RPMI8226 (cell line): Measurements from ENCODE around the gene PES1.
A peak's percentile ranks its signal among the peaks of the same experiment; 100 is the strongest.
"Not testable (repeated sequence)": the region's sequence is repeated elsewhere in the genome, so short reads cannot be mapped to it uniquely, and the experiment has no call there.

ENCODE experiments used
- DNase-seq: peaks from one replicate; pipeline ENCODE4 v3.0.0-alpha.2; 2015

PES1 gene

DNA sequence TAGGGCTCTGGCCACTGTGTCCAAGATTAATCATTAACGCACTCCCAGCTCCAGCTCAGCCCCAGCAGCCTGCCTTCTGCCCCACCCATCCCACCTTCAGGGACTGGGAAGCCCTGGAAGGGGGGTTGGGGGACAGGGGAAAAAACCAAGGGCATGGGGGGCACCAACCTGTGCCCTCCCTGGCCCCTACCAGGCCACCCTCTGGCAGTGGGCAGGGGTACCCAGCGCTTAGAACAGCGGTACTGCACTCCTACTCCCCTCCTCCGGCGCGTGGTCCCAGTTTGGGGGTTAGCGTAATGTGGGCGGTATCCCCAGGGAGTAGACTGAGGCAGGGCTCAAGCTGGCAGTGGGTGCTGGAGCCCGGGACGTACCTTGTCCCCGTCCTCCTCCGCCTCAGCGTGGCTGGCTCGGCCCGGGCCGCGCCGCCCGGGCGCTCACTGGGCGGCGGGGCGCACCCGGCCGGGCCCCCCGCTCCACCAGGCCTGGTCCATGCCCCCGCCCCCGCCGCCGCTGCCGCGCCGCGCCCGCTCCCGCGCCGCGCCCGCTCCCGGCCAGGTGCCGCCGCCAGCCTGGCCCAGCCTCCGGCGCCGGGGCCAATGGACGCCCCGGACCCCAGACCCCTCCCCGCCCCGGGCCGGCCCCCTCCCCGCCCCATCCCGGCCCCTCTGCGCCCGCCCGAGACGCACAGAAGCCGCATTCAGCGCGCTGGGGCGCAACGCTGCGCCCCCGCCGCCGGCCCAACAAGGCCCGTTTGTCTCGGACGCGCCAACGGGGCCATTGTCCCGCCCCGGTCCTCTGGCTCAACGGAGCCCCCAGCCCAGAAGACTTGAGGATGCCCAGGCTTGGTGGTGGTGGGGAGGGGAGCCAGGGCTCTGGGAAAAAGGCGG, 17.4 kb downstream of the PES1 start, which contains the start of gene GAL3ST1:
Gene GAL3ST1, minus strand, starts transcription at position 571 of the 887 bp plus-strand sequence. CDS start 17,273 bp downstream, outside the sequence.
- DNase-seq = no peak

- DNase-seq = no peak
Observed at GRCh38 chr22:30573594-30574094, 18.1 kb downstream of the PES1 start.

- no peak for DNase-seq
Observed at GRCh38 chr22:30572840-30573593, 18.7 kb downstream of the PES1 start.

- DNase-seq = no peak
Observed at GRCh38 chr22:30572210-30572609, 19.5 kb downstream of the PES1 start.

DNA sequence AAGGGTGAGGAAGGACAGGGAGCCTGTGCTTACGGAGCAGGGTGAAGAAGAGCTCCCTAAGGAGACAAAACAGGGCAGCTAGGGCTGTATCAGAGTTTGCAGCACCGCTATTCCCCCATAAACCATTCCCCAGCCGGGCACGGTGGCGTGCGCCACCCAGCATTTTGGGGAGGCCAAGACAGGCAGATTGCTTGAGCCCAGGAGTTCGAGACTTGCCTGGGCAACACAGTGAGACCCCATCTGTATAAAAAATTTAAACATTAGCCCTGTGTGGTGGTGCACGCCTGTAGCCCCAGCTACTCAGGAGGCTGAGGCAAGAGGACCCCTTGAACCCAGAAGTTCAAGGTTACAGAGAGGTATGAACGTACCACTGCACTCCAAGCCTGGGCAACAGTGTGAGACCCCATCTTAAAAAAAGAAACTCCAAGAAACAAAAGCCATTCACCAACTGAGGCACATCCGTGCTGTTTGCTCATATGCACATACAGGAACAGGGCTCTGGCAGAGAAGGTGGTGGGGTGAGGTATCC, 22.0 kb downstream of the PES1 start:
- no peak for DNase-seq

GRCh38 chr22:30568137-30568805, 23.4 kb downstream of the PES1 start:
- no peak for DNase-seq

- not testable (repeated sequence) for DNase-seq
Observed at GRCh38 chr22:30567277-30567676, 24.4 kb downstream of the PES1 start.

DNA sequence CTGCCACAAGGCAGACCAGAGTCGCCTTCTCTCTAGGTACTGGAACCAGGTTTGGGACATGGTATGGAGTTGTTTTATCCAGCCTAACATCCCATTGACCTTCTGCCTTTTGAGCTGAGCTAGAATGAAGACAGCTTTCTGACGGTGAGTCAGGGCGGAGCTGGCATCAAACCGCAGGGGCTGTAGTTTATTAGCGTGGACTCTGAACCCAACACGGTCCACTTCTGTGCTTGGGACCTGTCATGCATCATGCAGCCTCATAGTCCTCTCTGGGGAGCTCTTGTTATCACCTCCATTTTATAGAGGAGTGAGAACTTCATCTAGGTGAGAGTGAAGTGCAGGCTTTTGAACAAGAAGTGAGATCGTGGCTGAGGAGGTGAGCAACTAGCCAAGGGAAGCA, 25.6 kb downstream of the PES1 start:
- no peak for DNase-seq

DNA sequence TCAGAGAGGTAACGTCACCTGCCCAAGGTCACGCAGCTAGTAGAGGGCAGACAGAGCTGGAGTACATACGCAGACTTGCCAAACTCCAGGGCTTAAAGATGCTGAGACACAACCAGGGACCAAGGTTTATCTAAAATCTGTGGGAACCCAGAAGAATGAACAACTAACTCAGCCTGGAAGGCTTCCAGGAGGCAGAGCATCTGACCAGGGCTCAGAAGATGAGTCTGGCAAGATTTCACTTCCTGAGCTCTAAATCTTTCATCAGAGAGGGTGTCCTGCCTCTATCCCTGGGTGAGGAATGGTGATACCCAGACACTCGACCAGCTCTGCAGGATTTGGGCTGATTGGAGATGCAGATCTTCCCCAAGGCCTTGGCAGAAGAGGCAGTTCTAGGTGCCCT, 26.4 kb downstream of the PES1 start:
- DNase-seq = no peak

GRCh38 chr22:30564761-30565119, 27.0 kb downstream of the PES1 start:
- no peak for DNase-seq

DNA sequence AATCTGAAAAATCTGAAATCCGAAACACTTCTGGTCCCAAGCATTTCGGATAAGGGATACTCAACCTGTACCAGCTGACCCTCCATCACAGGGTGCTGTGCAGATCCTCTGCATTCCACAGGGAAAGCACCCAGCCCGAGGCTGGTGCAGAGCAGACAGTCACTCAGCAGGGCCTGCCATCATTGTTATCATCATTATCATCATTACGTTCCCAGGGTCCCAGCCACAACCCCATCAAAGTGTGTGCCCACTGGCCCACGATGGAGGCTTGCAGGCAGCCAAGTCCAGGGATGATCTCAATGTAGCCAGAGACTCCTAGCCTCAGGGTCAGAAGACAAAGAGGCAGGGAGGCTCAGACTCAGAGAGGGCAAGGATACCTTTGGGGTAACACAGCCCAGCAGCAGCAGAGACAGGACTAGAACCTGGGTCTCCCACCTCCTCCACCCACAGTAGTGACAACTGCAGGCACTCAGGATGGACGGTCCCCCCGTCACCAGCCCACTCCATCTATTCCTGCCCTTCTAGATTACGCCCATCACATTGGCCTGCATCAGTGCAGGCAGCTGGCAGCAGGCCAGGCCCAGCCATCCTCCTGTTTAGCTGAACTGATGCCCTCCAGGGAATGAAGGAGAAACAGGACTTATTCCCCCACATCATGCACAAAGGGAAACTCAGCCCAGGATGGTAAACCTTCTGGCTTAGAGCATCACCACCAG, 27.5 kb downstream of the PES1 start:
- no peak for DNase-seq

DNA sequence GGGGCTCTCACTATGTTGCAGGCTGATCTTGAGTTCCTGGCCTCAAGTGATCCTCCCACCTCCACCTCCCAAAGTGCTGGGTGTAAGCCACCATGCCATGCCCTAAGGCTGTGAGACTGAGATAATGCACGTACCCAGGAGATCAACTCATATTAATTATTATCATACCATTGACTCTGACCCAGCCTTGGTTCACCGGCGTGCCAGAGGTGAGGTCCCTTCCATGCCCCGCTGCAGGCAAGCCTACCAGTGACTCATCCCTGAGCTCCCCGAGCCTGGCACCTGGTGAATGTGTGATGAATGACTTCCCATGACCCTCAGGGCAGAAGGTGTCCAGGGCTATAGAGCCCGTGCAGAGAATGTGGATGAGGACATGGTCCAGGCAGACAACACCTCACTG, 29.3 kb downstream of the PES1 start:
- no peak for DNase-seq

- no peak for DNase-seq
Observed at GRCh38 chr22:30561402-30562189, 30.1 kb downstream of the PES1 start.

GRCh38 chr22:30560643-30561202, 31.0 kb downstream of the PES1 start:
- DNase-seq = peak; percentile 29

GRCh38 chr22:30559889-30560288, 31.8 kb downstream of the PES1 start:
- no peak for DNase-seq

DNA sequence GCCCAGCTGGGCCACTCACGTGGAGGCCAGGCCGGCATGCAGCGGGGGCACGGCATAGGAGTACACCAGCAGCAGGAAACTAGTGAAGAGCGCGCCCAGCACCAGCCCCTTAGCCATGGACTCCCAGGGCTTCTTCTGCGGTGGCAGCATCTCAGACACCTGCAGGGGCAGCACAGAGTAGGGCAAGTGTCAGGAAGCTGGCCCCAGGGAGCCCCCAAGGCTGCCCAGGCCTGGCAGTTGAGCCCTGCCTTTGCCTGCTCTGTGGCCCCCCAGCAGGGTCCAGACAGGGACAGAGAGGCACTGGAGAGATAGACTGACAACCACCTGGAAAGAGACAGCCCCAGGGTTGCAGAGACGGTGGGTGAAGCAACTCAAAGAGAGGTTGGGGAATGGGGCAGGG, 34.5 kb downstream of the PES1 start:
- DNase-seq = no peak

DNA sequence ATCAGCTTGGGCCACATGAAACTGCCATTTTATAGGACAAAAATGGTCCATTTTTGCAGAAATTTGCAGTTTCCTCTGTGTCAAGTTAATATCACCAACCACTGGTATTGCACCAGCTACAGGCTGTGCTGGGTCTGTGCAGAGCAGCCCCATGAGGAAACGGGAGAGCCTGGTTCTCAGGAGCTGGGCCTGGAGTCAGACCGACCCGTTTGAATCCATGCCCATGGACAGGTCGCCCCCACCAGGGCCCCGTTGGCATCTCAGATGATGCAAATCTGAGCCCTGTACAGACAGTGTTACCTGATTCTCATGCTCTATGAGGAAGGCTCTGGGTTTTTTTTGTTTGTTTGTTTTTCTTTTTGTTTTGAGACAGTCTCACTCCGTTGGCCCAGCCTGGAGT, 35.3 kb downstream of the PES1 start:
- no peak for DNase-seq

GRCh38 chr22:30555282-30556210, 36.2 kb downstream of the PES1 start:
- no peak for DNase-seq

DNA sequence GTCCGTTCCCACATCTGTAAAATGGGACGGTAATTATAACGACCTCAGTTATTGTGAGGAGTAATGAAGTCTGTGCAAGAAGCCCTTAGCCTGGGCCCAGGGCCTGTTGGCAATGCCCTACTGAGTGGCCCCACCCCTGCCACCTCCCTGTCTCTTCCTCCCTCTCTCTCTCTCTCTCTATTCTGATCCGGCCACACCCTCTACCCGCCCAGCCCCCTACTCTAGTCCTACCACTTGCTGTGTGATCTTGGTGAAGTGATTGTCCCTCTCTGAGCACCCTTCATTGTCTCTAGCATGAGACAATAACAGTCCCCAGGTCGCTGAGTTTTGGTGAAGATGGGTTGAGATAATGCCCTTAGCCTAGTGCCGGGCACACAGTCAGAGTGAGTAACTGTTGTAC, 37.7 kb downstream of the PES1 start:
- DNase-seq = no peak

- no peak for DNase-seq
Observed at GRCh38 chr22:30552719-30553118, 39.0 kb downstream of the PES1 start.
